Heart left ventricle (tissue), 16 donors: Measurements from ENCODE around the gene PIP5K1B. TPM values are rescaled to one million over a fixed set of nuclear protein-coding genes. Genes with fewer than 3 reads are reported as not detected.

Experiments used
- ATAC-seq, 4 donors: fragments of 200-7000 bp; cut with Tn5 transposase; one replicate each; pipeline ENCODE4 v1.9.1; 2020 to 2022; ENCODE audit warnings: moderate library complexity in 4 of 4, mild to moderate bottlenecking in 3 of 4, moderate number of reproducible peaks in 1 of 4
- DNase-seq, 5 donors: peaks; one replicate each; pipeline ENCODE4 v3.0.0-alpha.2; 2020
- H3K27ac ChIP-seq, 12 donors: fragments of 200-600 bp; sonication (generic) in 4 of 12; one replicate each; pipeline versions ENCODE4 v1.5.0 to v1.8.0; 2016 to 2022; ENCODE audit warnings: mild to moderate bottlenecking in 2 of 12
- H3K27me3 ChIP-seq, 9 donors: fragments of 200-600 bp; sonication (generic) in 2 of 9; one replicate each; pipeline versions ENCODE4 v1.5.1 to v1.8.0; 2016 to 2022; ENCODE audit warnings: mild to moderate bottlenecking in 3 of 9
- H3K36me3 ChIP-seq, 9 donors: fragments of 200-600 bp; sonication (generic) in 2 of 9; one replicate each; pipeline versions ENCODE4 v1.5.0 to v1.8.0; 2018 to 2022; ENCODE audit warnings: mild to moderate bottlenecking in 2 of 9
- H3K4me1 ChIP-seq, 12 donors: fragments of 200-600 bp; sonication (generic) in 4 of 12; one replicate each; pipeline versions ENCODE4 v1.5.0 to v1.8.0; 2016 to 2022; ENCODE audit warnings: mild to moderate bottlenecking in 3 of 12
- H3K4me3 ChIP-seq, 12 donors: fragments of 200-600 bp; sonication (generic) in 4 of 12; one replicate each; pipeline versions ENCODE4 v1.5.0 to v1.8.0; 2017 to 2022; ENCODE audit warnings: mild to moderate bottlenecking in 9 of 12, moderate library complexity in 4 of 12
- H3K9me3 ChIP-seq, 12 donors: fragments of 200-600 bp; sonication (generic) in 4 of 12; one replicate each; pipeline versions ENCODE4 v1.5.0 to v1.8.0; 2016 to 2022; ENCODE audit warnings: mild to moderate bottlenecking in 1 of 12
- CTCF ChIP-seq, 12 donors: fragments of 200-600 bp; sonication (generic) in 4 of 12; IDR thresholded peaks; one replicate each; pipeline versions ENCODE4 v1.5.0 to v1.8.0; 2018 to 2022; ENCODE audit warnings: antibody characterized with exemption in 12 of 12, mild to moderate bottlenecking in 5 of 12
- POLR2A ChIP-seq, 2 donors: fragments of 450-650 bp; IDR thresholded peaks; one replicate each; pipeline ENCODE4 v1.6.1; 2017; ENCODE audit warnings: antibody characterized with exemption in 2 of 2, mild to moderate bottlenecking in 2 of 2, moderate library complexity in 2 of 2
- WGBS, 4 donors: extraction: QIAGEN DNeasy Blood & Tissue Kit in 2 of 4; methylation state at CpG; one replicate each; pipeline versions ENCODE4 v1.1.5 to v1.1.7; 2013 to 2018; 5-methylcytosine and 5-hydroxymethylcytosine counted together
- intact Hi-C, 10 donors: fragments of 100-400 bp; cut with DNase I; formaldehyde crosslinking; loops; one replicate each; pipeline versions ENCODE4 v1.11.1 to v1.14.2; 2022
- polyA plus RNA-seq, 2 donors: library from polyadenylated mRNA; stranded (reverse); fragments of 200-250 nt; gene quantifications; one replicate each; pipeline ENCODE4 v1.2.3, GENCODE V29; 2013
- total RNA-seq, 9 donors: library from RNA; depleted of rRNA in 2 of 9; stranded (reverse); fragments of >200 nt in 2 of 9; fragmentation: NEBNext Ultra II Directional in 3 of 9; extraction: Animal tissue kit (Norgen Biotek cat#: 25700) in 3 of 9; gene quantifications; one replicate each; pipeline versions ENCODE4 v1.1.0 to v1.2.4, GENCODE V29; 2016 to 2023
- donor health status: ischemic (EF 13 %, LVEDD 7.1; RV severe dilation, severe dysfunction).
- donor health status: healthy with polysubstance abuse.
- donor health status: DM: no; HTN: yes; CAD: no.
- donor health status: DM: no; HTN: no; CAD: no.
- donor health status: ischemic (EF 25% LVEDD 6.9; RV normal size, moderate dysfunction).
- donor health status: ischemic (EF 25% LVEDD 5.7; RV mildly dilated, moderate dysfunction).
- donor health status: healthy.
- donor health status: DM: yes; HTN: yes; CAD: no.
- donor health status: ischemic (EF 35%, LVEDD 5.7; RV mildly dilated, moderate dysfunction).
- donor health status: nonischemic (EF 11% LVEDD 7.7; RV severe dilation, severe dysfunction).
- donor health status: DM: yes; HTN: yes; CAD: no.
- donor health status: PGD.
- donor health status: ischemic (EF 29% LVEDD 5.4; RV normal size, mild dysfunction).
- donor health status: nonischemic (EF 23%, LVEDD 6.1; RV moderate dilation, normal function).

Gene PIP5K1B
- total and polyA plus RNA-seq, 11 donors = 8.6 to 68.0 (median 47.5) TPM

DNA sequence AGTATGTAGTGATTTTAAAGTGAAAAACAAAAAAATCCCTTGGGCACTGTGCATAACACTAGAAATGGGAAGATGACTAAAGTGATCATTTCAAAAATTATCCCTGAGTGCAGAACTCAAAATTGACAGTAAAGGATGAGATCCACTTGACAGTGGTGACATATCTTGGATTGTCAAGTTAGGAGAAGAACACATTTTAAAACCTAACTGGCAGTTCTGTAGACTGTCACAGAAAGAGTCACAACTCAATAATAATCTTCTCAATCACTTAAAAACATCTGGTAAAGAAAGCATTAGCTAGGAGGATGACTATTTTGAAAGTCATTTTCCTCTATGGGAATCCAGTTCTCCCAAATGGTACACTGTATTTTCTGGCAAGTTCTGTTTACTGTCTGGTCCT, 127.1 kb downstream of the PIP5K1B start:
- Histone ChIP-seq H3K9me3 (no peaks in the 10 kb centered on the region), H3K27me3 (no peaks in the 10 kb centered on the region), H3K36me3 (no peaks in the 10 kb centered on the region), H3K27ac (peak overlapping the region in 4 of 12 donors; percentile 3 to 42 (median 21)), H3K4me3 (no peak overlapping the region), H3K4me1 (peaks cover 0 to 40% (median 14%) of the 10 kb centered on the region in 12 donors)
- DNase-seq (no peak), ATAC-seq (no peak)
- intact Hi-C loops = loop anchor here in 1 of 10 donors (5.0 kb wide), 1 partner anchor 45 kb away; no protein-coding TSS in a partner anchor
- TF ChIP-seq POLR2A (IDR thresholded peaks at IDR 0.05) (no peak), CTCF (IDR thresholded peaks at IDR 0.05) (no peak)

DNA sequence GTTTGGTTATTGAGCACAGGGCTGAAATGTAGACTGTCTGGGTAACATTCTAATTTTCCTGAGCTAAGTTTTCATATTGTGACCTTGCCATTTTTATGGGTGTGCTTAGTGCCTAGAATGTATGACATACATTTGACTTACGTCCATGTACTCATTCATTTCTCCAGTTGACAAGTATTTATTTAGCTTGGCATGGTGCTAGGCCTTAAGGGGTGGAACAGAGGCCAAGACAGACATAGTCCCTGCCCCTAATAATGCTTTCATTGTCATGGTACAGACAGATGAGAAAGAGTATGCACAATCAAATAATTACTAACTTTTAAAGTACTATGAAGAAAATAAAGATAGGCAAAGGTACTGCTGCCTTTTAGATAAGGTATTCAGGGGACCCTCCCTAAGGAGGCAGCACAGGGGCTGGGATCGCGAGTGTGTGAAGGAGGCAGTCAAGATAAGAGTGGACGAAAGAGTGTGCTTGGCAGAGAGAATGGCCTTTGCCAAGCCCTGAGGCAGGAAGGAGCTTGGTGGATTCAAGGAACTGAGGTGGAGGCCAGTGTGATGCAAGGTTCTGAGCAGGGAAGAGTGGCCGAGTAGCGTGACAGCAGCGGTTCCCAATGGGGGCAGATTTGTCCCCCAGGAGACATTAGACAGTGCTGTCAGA, 128.0 kb downstream of the PIP5K1B start:
- Histone ChIP-seq H3K9me3 (no peaks in the 10 kb centered on the region), H3K4me3 (no peak overlapping the region), H3K4me1 (peaks cover 0 to 47% (median 14%) of the 10 kb centered on the region in 12 donors), H3K36me3 (no peaks in the 10 kb centered on the region), H3K27ac (peak overlapping the region in 6 of 12 donors; percentile 3 to 42 (median 28)), H3K27me3 (no peaks in the 10 kb centered on the region)
- TF ChIP-seq POLR2A (IDR thresholded peaks at IDR 0.05) (no peak), CTCF (IDR thresholded peaks at IDR 0.05) (no peak)
- intact Hi-C loops = loop anchor here in 1 of 10 donors (5.0 kb wide), 1 partner anchor 46 kb away; no protein-coding TSS in a partner anchor
- peak in 1 of 4 donors; percentile 18 for ATAC-seq
- DNase-seq = no peak
- WGBS, 4 donors = 52 to 63% (median 57%) methylated on average over 7 of the region's 7 CpGs

- no peaks in the 10 kb centered on the region for H3K36me3 ChIP-seq
- DNase-seq (no peak), ATAC-seq (no peak)
- H3K27me3 ChIP-seq = no peaks in the 10 kb centered on the region
- WGBS, 4 donors = 69 to 74% (median 72%) methylated on average over 2 of the region's 2 CpGs
- H3K27ac ChIP-seq = no peak overlapping the region
- no peak overlapping the region for H3K4me3 ChIP-seq
- H3K9me3 ChIP-seq = no peaks in the 10 kb centered on the region
- H3K4me1 ChIP-seq = peaks cover 0 to 56% (median 21%) of the 10 kb centered on the region in 12 donors
- TF ChIP-seq CTCF (IDR thresholded peaks at IDR 0.05) = no peak
- TF ChIP-seq POLR2A (IDR thresholded peaks at IDR 0.05) = no peak
- intact Hi-C loops = loop anchor here in 2 of 10 donors (5.0 kb wide), 2 partner anchors 48 to 53 kb away; a partner anchor contains a TSS
Observed at GRCh38 chr9:68834931-68835520, 130.0 kb downstream of the PIP5K1B start.

GRCh38 chr9:68836788-68837187, 131.7 kb downstream of the PIP5K1B start:
- H3K4me1 ChIP-seq = peaks cover 0 to 49% (median 21%) of the 10 kb centered on the region in 12 donors

More at GRCh38 chr9:68836788-68837187, 131.7 kb downstream of the PIP5K1B start:
- no peaks in the 10 kb centered on the region for H3K9me3 ChIP-seq
- peak overlapping the region in 8 of 12 donors; percentile 0 to 35 (median 21) for H3K27ac ChIP-seq
- no peak overlapping the region for H3K4me3 ChIP-seq
- intact Hi-C loops = loop anchor here in 1 of 10 donors (5.0 kb wide), 1 partner anchor 54 kb away; a partner anchor contains a TSS
- 50 to 62% (median 53%) methylated on average over 5 of the region's 5 CpGs for WGBS, 4 donors
- H3K36me3 ChIP-seq = no peaks in the 10 kb centered on the region
- H3K27me3 ChIP-seq = no peaks in the 10 kb centered on the region
- DNase-seq = no peak
- TF ChIP-seq CTCF (IDR thresholded peaks at IDR 0.05) (no peak), POLR2A (IDR thresholded peaks at IDR 0.05) (no peak)
- no peak for ATAC-seq
